ENCODE data around the gene SHPK. TPM values are rescaled to one million over a fixed set of nuclear protein-coding genes. Genes with fewer than 3 reads are reported as not detected.

SHPK gene
- total RNA-seq, 2 donors from 2014 or later, result 10.5 to 16.1 TPM

GRCh38 chr17:3658784-3659449, 22.9 kb upstream of the SHPK start:
- DNase-seq (ENCODE audit: low spot score) (no peak), ATAC-seq (ENCODE audit: insufficient number of reproducible peaks, low FRiP score, low read depth) (no peak)
- H3K27ac ChIP-seq, result peak overlapping the region; percentile 84 to 91
- H3K27me3 ChIP-seq (replicated peaks; ENCODE audit: insufficient read depth), result no peaks in the 10 kb centered on the region
- H3K4me3 ChIP-seq, result no peak overlapping the region
- H3K4me1 ChIP-seq (ENCODE audit: control insufficient read depth in 1 of 2, low read depth in 2 of 2), result peaks cover 21 to 37% of the 10 kb centered on the region in 2 donors
- peaks cover 30% of the 10 kb centered on the region for H3K36me3 ChIP-seq
- H3K9me3 ChIP-seq, result no peaks in the 10 kb centered on the region
- no peak for TF ChIP-seq CTCF (IDR thresholded peaks at IDR 0.05)

DNA sequence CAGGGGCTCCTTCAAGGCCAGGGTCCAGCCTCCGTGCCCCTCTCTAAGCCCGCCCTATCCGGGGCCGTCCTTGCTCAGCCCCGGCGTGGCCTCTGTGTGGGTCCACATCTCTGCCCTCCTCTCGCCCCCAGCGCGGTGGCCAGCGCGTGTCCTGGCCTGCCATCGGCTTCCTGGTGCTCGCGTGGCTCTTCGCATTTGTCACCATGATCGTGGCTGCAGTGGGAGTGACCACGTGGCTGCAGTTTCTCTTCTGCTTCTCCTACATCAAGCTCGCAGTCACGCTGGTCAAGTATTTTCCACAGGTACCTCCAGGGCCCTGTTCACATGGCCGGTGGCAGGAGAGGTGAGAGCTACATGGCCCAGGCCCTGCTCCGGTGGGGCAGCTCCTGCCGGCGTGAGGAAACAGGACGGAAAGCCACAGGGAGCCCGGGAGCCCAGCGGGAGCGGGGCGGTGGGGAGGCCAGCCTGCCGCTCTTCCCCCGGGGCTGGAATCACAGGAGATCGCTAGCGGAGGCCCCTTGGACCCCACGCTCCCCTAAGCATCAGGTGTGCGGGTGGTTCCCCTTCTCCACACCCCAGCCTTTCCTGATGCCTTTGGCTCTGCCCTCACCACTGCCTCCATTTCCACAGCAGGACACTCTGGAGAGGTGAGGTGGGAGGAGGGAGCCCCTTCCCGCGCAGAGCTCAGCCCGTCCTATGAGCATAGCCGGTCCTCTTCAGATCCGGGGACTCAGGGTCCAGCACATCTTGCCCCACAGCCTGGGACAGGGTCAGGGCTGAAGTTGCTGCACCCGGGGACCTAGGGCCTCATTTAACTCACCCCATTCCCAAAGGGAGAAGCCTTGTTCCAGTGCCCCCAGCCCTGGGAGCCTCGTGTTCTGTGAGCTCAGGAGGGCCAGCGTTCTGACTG, 22.1 kb upstream of the SHPK start:
- DNase-seq (ENCODE audit: low spot score), result no peak
- Histone ChIP-seq H3K4me1 (ENCODE audit: control insufficient read depth in 1 of 2, low read depth in 2 of 2) (peaks cover 21 to 37% of the 10 kb centered on the region in 2 donors), H3K4me3 (no peak overlapping the region), H3K36me3 (peaks cover 22% of the 10 kb centered on the region), H3K27ac (peak overlapping the region; percentile 84 to 91), H3K27me3 (replicated peaks; ENCODE audit: insufficient read depth) (no peaks in the 10 kb centered on the region), H3K9me3 (no peaks in the 10 kb centered on the region)
- no peak for ATAC-seq (ENCODE audit: insufficient number of reproducible peaks, low FRiP score, low read depth)
- no peak for TF ChIP-seq CTCF (IDR thresholded peaks at IDR 0.05)

- Histone ChIP-seq H3K9me3 (no peaks in the 10 kb centered on the region), H3K27ac (no peak overlapping the region), H3K27me3 (replicated peaks; ENCODE audit: insufficient read depth) (no peaks in the 10 kb centered on the region), H3K4me3 (no peak overlapping the region), H3K36me3 (peaks cover 16% of the 10 kb centered on the region), H3K4me1 (ENCODE audit: control insufficient read depth in 1 of 2, low read depth in 2 of 2) (peaks cover 21 to 37% of the 10 kb centered on the region in 2 donors)
- TF ChIP-seq CTCF (IDR thresholded peaks at IDR 0.05), result no peak
- DNase-seq (ENCODE audit: low spot score), result no peak
- ATAC-seq (ENCODE audit: insufficient number of reproducible peaks, low FRiP score, low read depth), result no peak
Observed at GRCh38 chr17:3657588-3657869, 21.5 kb upstream of the SHPK start.

GRCh38 chr17:3656755-3657587, 20.9 kb upstream of the SHPK start:
- no peak for TF ChIP-seq CTCF (IDR thresholded peaks at IDR 0.05)
- DNase-seq (ENCODE audit: low spot score) (no peak), ATAC-seq (ENCODE audit: insufficient number of reproducible peaks, low FRiP score, low read depth) (no peak)
- no peaks in the 10 kb centered on the region for H3K27me3 ChIP-seq (replicated peaks; ENCODE audit: insufficient read depth)
- no peak overlapping the region for H3K27ac ChIP-seq
- no peaks in the 10 kb centered on the region for H3K9me3 ChIP-seq
- peaks cover 11% of the 10 kb centered on the region for H3K36me3 ChIP-seq
- no peak overlapping the region for H3K4me3 ChIP-seq
- H3K4me1 ChIP-seq (ENCODE audit: control insufficient read depth in 1 of 2, low read depth in 2 of 2), result peaks cover 21 to 37% of the 10 kb centered on the region in 2 donors

DNA sequence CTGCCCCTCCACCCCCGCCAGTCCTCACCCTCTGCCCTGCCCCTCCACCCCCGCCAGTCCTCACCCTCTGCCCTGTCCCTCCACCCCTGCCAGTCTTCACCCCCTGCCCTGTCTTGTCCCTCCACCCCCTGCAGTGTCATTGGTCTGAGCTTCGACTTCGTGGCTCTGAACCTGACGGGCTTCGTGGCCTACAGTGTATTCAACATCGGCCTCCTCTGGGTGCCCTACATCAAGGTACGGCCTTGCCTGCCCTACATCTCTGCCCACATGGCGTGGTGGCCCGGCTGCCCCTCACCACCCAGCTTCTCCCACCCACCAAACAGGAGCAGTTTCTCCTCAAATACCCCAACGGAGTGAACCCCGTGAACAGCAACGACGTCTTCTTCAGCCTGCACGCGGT, 20.3 kb upstream of the SHPK start:
- DNase-seq (ENCODE audit: low spot score), result no peak
- Histone ChIP-seq H3K27ac (no peak overlapping the region), H3K36me3 (peaks cover 4% of the 10 kb centered on the region), H3K27me3 (replicated peaks; ENCODE audit: insufficient read depth) (no peaks in the 10 kb centered on the region), H3K4me3 (no peak overlapping the region), H3K4me1 (ENCODE audit: control insufficient read depth in 1 of 2, low read depth in 2 of 2) (peaks cover 21 to 34% of the 10 kb centered on the region in 2 donors), H3K9me3 (no peaks in the 10 kb centered on the region)
- ATAC-seq (ENCODE audit: insufficient number of reproducible peaks, low FRiP score, low read depth), result no peak
- no peak for TF ChIP-seq CTCF (IDR thresholded peaks at IDR 0.05)
